Mesothelial cell of epicardium (in vitro differentiated cells): ENCODE measurements around the gene TRUB1. TPM values are rescaled to one million over a fixed set of nuclear protein-coding genes. Genes with fewer than 3 reads are reported as not detected.
"Not testable (repeated sequence)": the region's sequence is repeated elsewhere in the genome, so short reads cannot be mapped to it uniquely, and the experiment has no call there.

Experiments used
- DNase-seq, 2 experiments: peaks; one replicate each; pipeline ENCODE4 v3.0.0; 2021; ENCODE audit warnings: low spot score in 2 of 2; ENCODE audit not compliant: unreplicated experiment in 2 of 2
- H3K27ac Mint-ChIP-seq: 2 replicates; pipeline ENCODE4 v1.8.0; 2021; ENCODE audit warnings: mixed read lengths
- H3K27me3 Mint-ChIP-seq: 2 replicates; pipeline ENCODE4 v1.8.0; 2021; ENCODE audit warnings: low read depth, mixed read lengths
- H3K36me3 Mint-ChIP-seq: 2 replicates; pipeline ENCODE4 v1.8.0; 2021; ENCODE audit warnings: mixed read lengths
- H3K4me1 Mint-ChIP-seq: 2 replicates; pipeline ENCODE4 v1.8.0; 2021; ENCODE audit warnings: mixed read lengths
- H3K4me3 Mint-ChIP-seq: 2 replicates; pipeline ENCODE4 v1.8.0; 2021; ENCODE audit warnings: mild to moderate bottlenecking, moderate library complexity, mixed read lengths
- H3K9me3 Mint-ChIP-seq: 2 replicates; pipeline ENCODE4 v1.8.0; 2021; ENCODE audit warnings: mixed read lengths
- CTCF ChIP-seq: fragments of 200-600 bp; sonication (generic); IDR thresholded peaks from one replicate; pipeline ENCODE4 v1.5.0; 2021; ENCODE audit warnings: antibody characterized with exemption; ENCODE audit not compliant: unreplicated experiment
- total RNA-seq: library from RNA; stranded (reverse); gene quantifications from 3 replicates; pipeline ENCODE4 v1.2.1, GENCODE V29; 2021

Gene TRUB1
- 20.5 to 23.6 TPM (median 21.4 TPM) in 3 replicates for total RNA-seq

GRCh38 chr10:114937962-114938855 lies at the start of gene TRUB1:
TSS of gene TRUB1 (plus strand) at chr10:114938195. CDS start at chr10:114938254, 59 bp downstream.
- H3K4me3 Mint-ChIP-seq: peak within 1 kb of the TSS; percentile 92
- H3K36me3 Mint-ChIP-seq: peaks cover 4% of the 10 kb centered on the region
- no peak for TF ChIP-seq CTCF
- H3K27me3 Mint-ChIP-seq: no peaks in the 10 kb centered on the region
- H3K27ac Mint-ChIP-seq: peak within 1 kb of the TSS; percentile 99
- no peaks in the 10 kb centered on the region for H3K9me3 Mint-ChIP-seq
- DNase-seq: peak; percentile 78 to 87
- H3K4me1 Mint-ChIP-seq: peaks cover 21% of the 10 kb centered on the region

GRCh38 chr10:114893251-114893650 lies 44.7 kb upstream of the TRUB1 start:
- Mint-ChIP-seq H3K4me3 (no peak overlapping the region), H3K27me3 (no peaks in the 10 kb centered on the region), H3K36me3 (no peaks in the 10 kb centered on the region), H3K9me3 (no peaks in the 10 kb centered on the region), H3K4me1 (peaks cover 5% of the 10 kb centered on the region), H3K27ac (no peak overlapping the region)
- TF ChIP-seq CTCF: no peak
- no peak for DNase-seq

- Mint-ChIP-seq H3K36me3 (no peaks in the 10 kb centered on the region), H3K4me3 (no peak overlapping the region), H3K27ac (no peak overlapping the region), H3K27me3 (no peaks in the 10 kb centered on the region), H3K9me3 (no peaks in the 10 kb centered on the region), H3K4me1 (peaks cover 5% of the 10 kb centered on the region)
- no peak for TF ChIP-seq CTCF
- DNase-seq: no peak
Measured at GRCh38 chr10:114894911-114895310, 43.1 kb upstream of the TRUB1 start.

- H3K4me1 Mint-ChIP-seq: peaks cover 12% of the 10 kb centered on the region
- not testable (repeated sequence) for H3K27ac Mint-ChIP-seq, H3K4me3 Mint-ChIP-seq, H3K9me3 Mint-ChIP-seq, H3K36me3 Mint-ChIP-seq, DNase-seq, H3K27me3 Mint-ChIP-seq
Measured at GRCh38 chr10:114897011-114897410, 41.0 kb upstream of the TRUB1 start.

GRCh38 chr10:114897593-114897992 lies 40.4 kb upstream of the TRUB1 start:
- Mint-ChIP-seq H3K4me1 (peaks cover 17% of the 10 kb centered on the region), H3K4me3 (no peak overlapping the region), H3K9me3 (no peaks in the 10 kb centered on the region), H3K27me3 (no peaks in the 10 kb centered on the region), H3K27ac (no peak overlapping the region), H3K36me3 (no peaks in the 10 kb centered on the region)
- no peak for TF ChIP-seq CTCF
- DNase-seq: no peak

- no peak for TF ChIP-seq CTCF
- no peak overlapping the region for H3K27ac Mint-ChIP-seq
- no peaks in the 10 kb centered on the region for H3K9me3 Mint-ChIP-seq
- H3K4me3 Mint-ChIP-seq: no peak overlapping the region
- no peaks in the 10 kb centered on the region for H3K27me3 Mint-ChIP-seq
- DNase-seq: no peak
- peaks cover 24% of the 10 kb centered on the region for H3K4me1 Mint-ChIP-seq
- no peaks in the 10 kb centered on the region for H3K36me3 Mint-ChIP-seq
Measured at GRCh38 chr10:114899982-114900381, 38.0 kb upstream of the TRUB1 start.
